ENCODE results near the gene LHX2.

The LHX2 gene

DNA sequence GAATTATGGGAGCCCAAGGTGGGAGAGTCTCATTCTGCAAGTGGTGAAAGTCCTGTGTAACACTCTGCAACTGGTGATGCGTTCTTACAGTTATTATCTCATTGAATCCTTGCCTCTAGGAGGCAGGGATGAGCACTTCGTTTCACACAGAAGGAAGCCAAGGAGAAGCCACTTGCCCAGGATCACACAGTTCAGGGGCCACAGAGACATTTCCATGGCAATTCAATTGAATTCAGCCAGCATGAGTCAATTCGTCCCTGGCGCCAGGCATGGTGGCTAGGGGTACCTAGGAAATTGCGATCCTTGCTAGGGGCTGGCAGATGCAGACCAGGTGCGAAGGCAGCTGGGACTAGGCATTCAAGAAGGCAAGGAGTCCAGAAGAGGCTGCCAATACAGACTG lies 26.2 kb downstream of the LHX2 start:
- in situ Hi-C loops (cut with HindIII; ENCODE audit: low sequenced_read_pairs) = no loop called here
- no peak for DNase-seq (ENCODE audit: low read depth)
- TF ChIP-seq, protein P1, sequence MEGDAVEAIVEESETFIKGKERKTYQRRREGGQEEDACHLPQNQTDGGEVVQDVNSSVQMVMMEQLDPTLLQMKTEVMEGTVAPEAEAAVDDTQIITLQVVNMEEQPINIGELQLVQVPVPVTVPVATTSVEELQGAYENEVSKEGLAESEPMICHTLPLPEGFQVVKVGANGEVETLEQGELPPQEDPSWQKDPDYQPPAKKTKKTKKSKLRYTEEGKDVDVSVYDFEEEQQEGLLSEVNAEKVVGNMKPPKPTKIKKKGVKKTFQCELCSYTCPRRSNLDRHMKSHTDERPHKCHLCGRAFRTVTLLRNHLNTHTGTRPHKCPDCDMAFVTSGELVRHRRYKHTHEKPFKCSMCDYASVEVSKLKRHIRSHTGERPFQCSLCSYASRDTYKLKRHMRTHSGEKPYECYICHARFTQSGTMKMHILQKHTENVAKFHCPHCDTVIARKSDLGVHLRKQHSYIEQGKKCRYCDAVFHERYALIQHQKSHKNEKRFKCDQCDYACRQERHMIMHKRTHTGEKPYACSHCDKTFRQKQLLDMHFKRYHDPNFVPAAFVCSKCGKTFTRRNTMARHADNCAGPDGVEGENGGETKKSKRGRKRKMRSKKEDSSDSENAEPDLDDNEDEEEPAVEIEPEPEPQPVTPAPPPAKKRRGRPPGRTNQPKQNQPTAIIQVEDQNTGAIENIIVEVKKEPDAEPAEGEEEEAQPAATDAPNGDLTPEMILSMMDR (IDR thresholded peaks at IDR 0.05; ENCODE audit: low read depth, low read length, missing control alignments) = no peak
- H3K4me3 ChIP-seq (ENCODE audit: low read depth, low read length) = no peak overlapping the region

DNA sequence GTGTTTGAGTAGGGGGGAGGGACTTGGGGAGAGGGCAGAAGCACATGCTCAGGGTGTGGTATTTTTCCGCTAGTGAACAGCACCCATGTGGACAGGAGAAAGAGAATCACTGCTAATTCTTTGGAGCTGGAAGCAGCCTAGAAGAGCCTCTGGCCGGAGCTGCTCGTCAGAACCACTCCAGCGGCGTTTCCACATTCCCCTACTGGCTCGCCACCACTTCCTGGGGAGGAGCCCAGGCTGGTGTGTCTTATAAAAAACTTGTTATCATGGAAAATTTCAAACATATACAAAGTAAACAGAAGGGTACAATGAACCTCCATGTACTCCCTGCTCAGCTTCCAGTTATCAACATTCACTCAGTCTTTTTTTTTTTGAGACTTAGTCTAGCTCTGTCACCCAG lies 26.7 kb downstream of the LHX2 start:
- in situ Hi-C loops (cut with HindIII; ENCODE audit: low sequenced_read_pairs) = no loop called here
- TF ChIP-seq, protein P1 (IDR thresholded peaks at IDR 0.05; ENCODE audit: low read depth, low read length, missing control alignments) = no peak
- no peak for DNase-seq (ENCODE audit: low read depth)
- H3K4me3 ChIP-seq (ENCODE audit: low read depth, low read length) = no peak overlapping the region

DNA sequence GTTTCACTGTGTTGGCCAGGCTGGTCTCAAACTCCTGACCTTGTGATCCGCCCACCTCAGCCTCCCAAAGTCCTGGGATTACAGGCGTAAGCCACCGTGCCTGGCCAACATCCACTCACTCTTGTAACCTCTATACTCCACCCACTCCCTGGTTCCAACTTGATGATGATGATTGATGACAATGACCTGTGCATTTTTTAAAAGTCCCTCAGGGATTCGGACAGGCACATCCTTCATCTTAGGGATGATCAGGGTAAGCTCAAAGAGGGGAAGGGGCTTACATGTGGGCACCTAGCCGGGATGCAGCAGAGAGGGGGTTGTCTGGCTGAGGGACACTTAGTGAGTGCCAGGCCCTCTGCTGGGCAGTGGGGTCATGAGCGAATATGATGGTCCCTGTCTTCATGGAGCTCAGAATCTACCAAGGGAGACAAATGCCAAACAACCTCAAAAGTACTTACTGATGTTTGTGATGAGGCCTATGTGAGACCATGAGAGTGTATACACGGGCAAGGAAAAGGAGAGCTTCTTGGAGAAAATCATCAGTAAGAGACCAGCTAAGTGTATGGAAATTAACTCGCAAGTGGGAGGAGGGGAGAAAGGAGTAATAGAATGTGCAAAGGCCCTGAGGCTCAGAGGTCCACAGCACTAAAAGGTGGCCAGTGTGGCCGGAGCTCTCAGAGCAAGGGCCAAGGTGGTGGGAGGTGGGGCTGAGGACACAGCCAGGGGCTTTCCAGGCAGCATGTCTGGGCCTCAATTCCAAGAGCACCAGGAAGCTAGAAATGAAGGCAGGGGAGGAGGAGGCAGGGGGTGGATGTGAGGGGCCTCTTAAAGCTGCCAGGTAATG lies 27.4 kb downstream of the LHX2 start:
- no peak for DNase-seq (ENCODE audit: low read depth)
- TF ChIP-seq, protein P1 (IDR thresholded peaks at IDR 0.05; ENCODE audit: low read depth, low read length, missing control alignments) = no peak
- in situ Hi-C loops (cut with HindIII; ENCODE audit: low sequenced_read_pairs) = no loop called here
- H3K4me3 ChIP-seq (ENCODE audit: low read depth, low read length) = no peak overlapping the region

DNA sequence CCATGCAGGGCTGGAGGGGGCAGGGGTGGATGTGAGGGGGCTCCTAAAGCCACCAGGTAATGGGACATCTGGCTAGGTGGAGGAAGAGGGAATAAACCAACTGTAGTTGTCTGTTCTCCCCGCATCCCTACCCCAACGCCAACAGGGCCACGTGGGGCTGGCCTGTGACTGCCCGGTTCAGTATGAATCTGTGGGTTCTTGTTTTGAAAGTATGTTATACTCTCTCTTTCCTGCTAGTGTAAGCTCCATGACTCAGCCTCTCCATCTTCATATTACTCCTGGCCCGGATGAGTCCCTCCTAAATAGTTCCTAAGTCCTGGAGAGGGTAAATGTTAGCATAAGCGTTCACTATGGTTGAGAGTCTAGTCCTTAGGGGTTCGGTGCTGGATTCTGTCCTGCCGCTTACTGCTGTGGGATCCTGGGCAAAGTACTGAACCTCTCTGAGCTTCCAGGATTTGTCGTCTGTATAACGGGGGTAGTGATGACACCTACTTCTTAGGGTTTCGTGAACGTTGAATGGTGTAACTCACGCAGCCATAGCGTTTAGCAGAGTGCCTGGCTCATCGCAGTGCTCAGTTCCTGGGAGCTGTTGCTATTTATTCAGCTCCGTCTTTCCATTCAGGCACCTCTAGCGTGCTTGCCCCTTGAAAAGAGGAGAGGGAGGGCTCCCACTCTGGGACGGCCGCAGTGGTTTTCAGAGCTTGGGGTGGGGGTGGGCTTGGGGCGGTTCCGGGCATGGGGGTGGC lies 28.8 kb downstream of the LHX2 start:
- DNase-seq (ENCODE audit: low read depth) = no peak
- TF ChIP-seq, protein P1 (IDR thresholded peaks at IDR 0.05; ENCODE audit: low read depth, low read length, missing control alignments) = no peak
- in situ Hi-C loops (cut with HindIII; ENCODE audit: low sequenced_read_pairs) = no loop called here
- H3K4me3 ChIP-seq (ENCODE audit: low read depth, low read length) = peak overlapping the region; percentile 0

DNA sequence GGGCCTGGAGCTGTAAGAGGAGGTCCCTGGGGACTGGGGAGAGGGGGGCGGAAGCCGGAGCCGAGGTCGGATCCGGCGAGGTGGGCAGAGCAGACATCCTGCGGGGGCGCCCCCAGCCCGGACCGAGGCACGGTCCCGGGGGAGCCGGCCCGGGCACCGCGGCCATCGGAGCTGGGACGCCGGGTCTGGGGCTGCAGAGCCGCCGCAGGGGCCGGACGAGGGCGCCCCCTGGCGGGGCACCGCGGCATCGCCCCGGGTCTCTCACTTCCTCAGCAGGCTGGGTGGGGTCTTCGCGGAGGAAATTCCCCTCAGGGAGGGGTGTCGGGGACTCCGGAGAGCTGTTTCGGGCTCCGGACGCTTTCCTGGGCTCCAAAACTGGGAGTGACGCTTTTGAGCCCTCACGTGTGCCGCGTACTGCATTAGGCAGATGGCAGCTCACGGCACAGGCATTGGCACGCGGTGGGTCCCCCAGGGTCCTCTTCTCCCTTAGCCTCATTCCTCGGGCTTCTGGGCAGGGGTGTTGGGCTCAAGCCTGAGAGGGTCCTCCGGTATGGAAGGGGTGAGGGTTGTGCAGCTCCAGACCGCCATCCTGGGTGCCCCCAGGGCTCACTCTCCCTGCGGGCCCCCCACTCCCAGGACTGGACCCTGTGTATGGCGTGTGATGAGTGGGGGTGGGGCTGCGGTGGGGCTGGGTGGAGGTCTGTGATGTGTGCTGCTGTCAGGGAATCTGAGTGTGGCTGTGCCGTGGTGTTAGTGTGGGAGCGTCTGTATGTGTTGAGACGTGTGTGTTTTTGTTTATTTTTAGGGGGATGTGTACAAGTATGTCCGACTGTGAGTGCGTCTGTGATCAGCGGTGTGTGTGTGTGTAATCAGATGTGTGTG lies 29.6 kb downstream of the LHX2 start:
- no peak for DNase-seq (ENCODE audit: low read depth)
- in situ Hi-C loops (cut with HindIII; ENCODE audit: low sequenced_read_pairs) = no loop called here
- TF ChIP-seq, protein P1 (IDR thresholded peaks at IDR 0.05; ENCODE audit: low read depth, low read length, missing control alignments) = peak; percentile 78
- peak overlapping the region; percentile 0 for H3K4me3 ChIP-seq (ENCODE audit: low read depth, low read length)

DNA sequence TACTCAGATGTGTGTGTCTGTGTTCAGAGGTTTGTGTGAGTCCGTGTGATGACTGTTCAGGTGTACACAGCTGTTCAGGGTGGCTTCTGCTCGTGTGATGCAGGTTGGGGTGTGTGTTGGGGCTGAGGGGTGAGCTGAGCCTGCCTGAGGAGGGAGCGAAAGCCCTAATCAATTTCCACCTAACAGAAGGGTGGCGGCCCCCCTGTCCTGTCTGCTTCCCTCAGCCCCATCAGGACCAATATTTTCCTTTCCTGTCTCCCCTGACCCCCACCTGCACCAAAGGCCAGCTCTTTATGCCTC lies 30.2 kb downstream of the LHX2 start:
- TF ChIP-seq, protein P1 (IDR thresholded peaks at IDR 0.05; ENCODE audit: low read depth, low read length, missing control alignments) = no peak
- DNase-seq (ENCODE audit: low read depth) = no peak
- H3K4me3 ChIP-seq (ENCODE audit: low read depth, low read length) = no peak overlapping the region
- in situ Hi-C loops (cut with HindIII; ENCODE audit: low sequenced_read_pairs) = no loop called here
